ENCODE measurements around the gene ALG9. TPM values are rescaled to one million over a fixed set of nuclear protein-coding genes. Genes with fewer than 3 reads are reported as not detected.
A peak's percentile ranks its signal among the peaks of the same experiment; 100 is the strongest.

ALG9 gene
- total RNA-seq, 2 donors from 2014 or later, result 25.9 to 60.3 TPM

DNA sequence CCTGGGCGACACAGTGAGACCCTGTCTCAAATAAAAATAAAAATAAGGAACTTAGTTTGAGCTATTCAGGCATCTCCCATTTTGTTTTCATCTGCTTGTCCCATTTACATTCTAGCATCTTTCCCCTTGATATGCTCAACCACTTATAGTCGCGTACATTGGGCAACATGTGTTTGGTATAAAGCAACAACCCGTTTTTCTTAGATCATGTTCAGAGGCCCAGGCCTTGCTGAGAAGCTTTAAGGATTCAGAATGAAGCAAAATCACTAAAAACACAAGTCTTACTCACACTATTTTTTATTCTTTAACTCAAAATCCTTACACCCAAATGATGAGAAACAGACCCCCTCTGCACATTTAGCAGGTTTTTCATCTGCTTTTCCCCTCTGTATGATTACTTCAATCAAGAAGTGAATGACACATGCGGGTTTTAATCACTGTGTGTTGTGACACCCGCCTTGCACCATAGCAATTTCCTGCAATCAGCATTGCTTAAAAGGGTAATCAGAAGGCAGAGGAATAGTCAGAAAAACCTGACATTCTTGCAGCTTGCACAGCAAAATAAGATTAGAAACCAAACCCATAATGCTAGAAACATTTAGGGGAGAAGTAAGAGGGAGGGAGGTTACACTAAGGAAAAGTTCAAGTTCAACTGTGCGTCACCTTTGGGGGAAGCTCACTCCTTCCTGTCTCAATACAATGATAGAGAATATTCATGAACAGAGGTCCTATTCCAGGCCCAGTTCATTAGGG, 25.9 kb downstream of the ALG9 start:
- H3K4me3 ChIP-seq, result no peak overlapping the region
- no peak overlapping the region for H3K27ac ChIP-seq
- intact Hi-C loops (cut with DNase I), result no loop called here
- WGBS, 2 donors, result 81 to 86% methylated on average over 7 of the region's 7 CpGs
- ATAC-seq (no peak), DNase-seq (no peak)
- no peaks in the 10 kb centered on the region for H3K9me3 ChIP-seq
- H3K27me3 ChIP-seq, result no peaks in the 10 kb centered on the region
- peaks cover 4% of the 10 kb centered on the region for H3K4me1 ChIP-seq
- peaks cover 0 to 16% of the 10 kb centered on the region in 2 donors for H3K36me3 ChIP-seq (replicated peaks in 1 of 2; ENCODE audit: insufficient read depth in 1 of 2, low read depth in 2 of 2)
- TF ChIP-seq, protein P1, sequence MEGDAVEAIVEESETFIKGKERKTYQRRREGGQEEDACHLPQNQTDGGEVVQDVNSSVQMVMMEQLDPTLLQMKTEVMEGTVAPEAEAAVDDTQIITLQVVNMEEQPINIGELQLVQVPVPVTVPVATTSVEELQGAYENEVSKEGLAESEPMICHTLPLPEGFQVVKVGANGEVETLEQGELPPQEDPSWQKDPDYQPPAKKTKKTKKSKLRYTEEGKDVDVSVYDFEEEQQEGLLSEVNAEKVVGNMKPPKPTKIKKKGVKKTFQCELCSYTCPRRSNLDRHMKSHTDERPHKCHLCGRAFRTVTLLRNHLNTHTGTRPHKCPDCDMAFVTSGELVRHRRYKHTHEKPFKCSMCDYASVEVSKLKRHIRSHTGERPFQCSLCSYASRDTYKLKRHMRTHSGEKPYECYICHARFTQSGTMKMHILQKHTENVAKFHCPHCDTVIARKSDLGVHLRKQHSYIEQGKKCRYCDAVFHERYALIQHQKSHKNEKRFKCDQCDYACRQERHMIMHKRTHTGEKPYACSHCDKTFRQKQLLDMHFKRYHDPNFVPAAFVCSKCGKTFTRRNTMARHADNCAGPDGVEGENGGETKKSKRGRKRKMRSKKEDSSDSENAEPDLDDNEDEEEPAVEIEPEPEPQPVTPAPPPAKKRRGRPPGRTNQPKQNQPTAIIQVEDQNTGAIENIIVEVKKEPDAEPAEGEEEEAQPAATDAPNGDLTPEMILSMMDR (IDR thresholded peaks at IDR 0.05), result no peak
- TF ChIP-seq POLR2A (IDR thresholded peaks at IDR 0.05), result no peak

DNA sequence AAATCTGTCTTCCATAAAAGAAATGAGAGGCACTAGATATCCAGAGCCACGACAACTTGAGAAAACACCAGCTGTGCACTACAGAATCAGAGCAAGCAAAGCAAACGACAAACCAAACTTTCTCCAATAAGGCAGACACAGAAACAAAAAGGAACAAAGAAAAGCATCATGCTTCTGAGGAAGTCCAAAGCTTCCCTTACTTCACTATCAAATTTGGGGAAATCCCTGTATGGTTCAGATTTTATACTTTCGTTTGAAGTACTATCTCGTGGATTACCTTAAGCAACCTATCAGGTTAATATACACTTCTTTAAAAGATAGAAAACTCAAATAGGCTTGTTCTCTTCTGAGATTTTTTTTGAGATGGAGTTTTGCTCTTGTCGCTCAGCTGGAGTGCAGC, 27.7 kb downstream of the ALG9 start:
- Histone ChIP-seq H3K36me3 (replicated peaks in 1 of 2; ENCODE audit: insufficient read depth in 1 of 2, low read depth in 2 of 2) (peaks cover 0 to 16% of the 10 kb centered on the region in 2 donors), H3K27ac (no peak overlapping the region), H3K4me1 (peaks cover 4% of the 10 kb centered on the region), H3K9me3 (no peaks in the 10 kb centered on the region), H3K27me3 (no peaks in the 10 kb centered on the region), H3K4me3 (no peak overlapping the region)
- intact Hi-C loops (cut with DNase I), result no loop called here
- WGBS, 2 donors, result 58 to 67% methylated on average over 5 of the region's 5 CpGs
- no peak for ATAC-seq
- DNase-seq, result no peak
- TF ChIP-seq, protein P1 (IDR thresholded peaks at IDR 0.05), result no peak
- TF ChIP-seq POLR2A (IDR thresholded peaks at IDR 0.05), result no peak

DNA sequence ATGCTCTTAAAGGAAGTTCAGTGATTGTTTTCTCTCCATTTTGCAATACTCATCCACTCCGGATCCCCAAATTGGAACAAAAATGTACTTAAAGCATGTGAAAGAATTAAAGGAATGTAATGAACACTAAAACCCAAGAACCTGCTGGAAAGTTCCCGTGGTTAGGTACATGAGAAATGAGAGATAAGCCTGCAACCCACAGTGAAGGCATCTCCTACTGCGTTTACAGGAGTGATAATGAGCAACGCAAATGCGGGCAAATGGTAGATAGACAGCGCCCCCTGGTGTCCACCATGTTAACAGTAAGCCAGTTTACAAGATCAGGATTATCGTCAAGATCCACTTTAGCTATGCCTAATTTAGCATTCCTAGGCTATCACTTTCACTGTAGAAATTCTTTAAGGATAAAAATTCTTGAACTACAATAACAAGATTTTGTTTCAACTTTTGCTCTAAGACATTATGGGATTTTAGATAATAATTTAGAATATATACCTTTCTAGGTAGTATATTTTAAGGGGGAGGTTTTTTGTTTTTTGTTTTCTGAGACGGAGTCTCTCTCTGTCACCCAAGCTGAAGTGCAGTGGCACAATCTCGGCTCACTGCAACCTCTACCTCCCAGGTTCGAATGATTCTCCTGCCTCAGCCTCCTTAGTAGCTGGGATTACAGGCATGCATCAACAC, 29.9 kb downstream of the ALG9 start:
- peak; percentile 86 to 93 (median 90) for DNase-seq
- Histone ChIP-seq H3K27me3 (no peaks in the 10 kb centered on the region), H3K4me3 (no peak overlapping the region), H3K9me3 (no peaks in the 10 kb centered on the region), H3K36me3 (replicated peaks in 1 of 2; ENCODE audit: insufficient read depth in 1 of 2, low read depth in 2 of 2) (peaks cover 0 to 13% of the 10 kb centered on the region in 2 donors), H3K4me1 (peaks cover 4% of the 10 kb centered on the region), H3K27ac (peak overlapping the region in 2 of 4 donors; percentile 7 to 11)
- intact Hi-C loops (cut with DNase I), result no loop called here
- 21% methylated on average over 10 of the region's 10 CpGs for WGBS, 2 donors
- no peak for TF ChIP-seq POLR2A (IDR thresholded peaks at IDR 0.05)
- TF ChIP-seq, protein P1 (IDR thresholded peaks at IDR 0.05), result peak; percentile 83 to 92 (median 86)
- peak; percentile 92 for ATAC-seq

DNA sequence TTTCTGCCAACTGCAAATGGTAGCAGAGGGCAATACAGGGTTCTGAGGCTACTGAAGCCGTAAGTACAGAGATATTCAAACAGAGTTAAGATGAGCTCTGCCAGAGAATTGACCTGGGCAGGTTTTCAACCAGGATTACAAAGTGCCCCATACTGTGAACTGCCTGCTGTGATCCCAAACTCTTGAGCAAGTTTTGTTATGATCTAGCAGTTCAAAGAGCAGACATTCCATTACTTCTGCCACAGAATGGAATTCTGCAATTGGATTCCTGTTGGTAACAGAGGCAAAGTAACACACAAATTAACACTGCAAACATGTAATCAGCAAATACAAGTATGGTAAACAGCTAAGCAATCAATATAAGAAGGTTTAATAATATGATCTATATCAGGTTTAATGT, 31.2 kb downstream of the ALG9 start:
- Histone ChIP-seq H3K27me3 (no peaks in the 10 kb centered on the region), H3K27ac (no peak overlapping the region), H3K36me3 (replicated peaks in 1 of 2; ENCODE audit: insufficient read depth in 1 of 2, low read depth in 2 of 2) (peaks cover 0 to 11% of the 10 kb centered on the region in 2 donors), H3K4me3 (no peak overlapping the region), H3K4me1 (peaks cover 4% of the 10 kb centered on the region), H3K9me3 (no peaks in the 10 kb centered on the region)
- 74 to 93% methylated on average over 1 of the region's 1 CpG for WGBS, 2 donors
- ATAC-seq (no peak), DNase-seq (no peak)
- no peak for TF ChIP-seq POLR2A (IDR thresholded peaks at IDR 0.05)
- TF ChIP-seq, protein P1 (IDR thresholded peaks at IDR 0.05), result no peak
- intact Hi-C loops (cut with DNase I), result no loop called here

Data from body of pancreas (tissue), 4 donors.